ENCODE data around the gene CACTIN.

The CACTIN gene

GRCh38 chr19:3608079-3608641, 18.4 kb downstream of the CACTIN start:
- no peak for DNase-seq

DNA sequence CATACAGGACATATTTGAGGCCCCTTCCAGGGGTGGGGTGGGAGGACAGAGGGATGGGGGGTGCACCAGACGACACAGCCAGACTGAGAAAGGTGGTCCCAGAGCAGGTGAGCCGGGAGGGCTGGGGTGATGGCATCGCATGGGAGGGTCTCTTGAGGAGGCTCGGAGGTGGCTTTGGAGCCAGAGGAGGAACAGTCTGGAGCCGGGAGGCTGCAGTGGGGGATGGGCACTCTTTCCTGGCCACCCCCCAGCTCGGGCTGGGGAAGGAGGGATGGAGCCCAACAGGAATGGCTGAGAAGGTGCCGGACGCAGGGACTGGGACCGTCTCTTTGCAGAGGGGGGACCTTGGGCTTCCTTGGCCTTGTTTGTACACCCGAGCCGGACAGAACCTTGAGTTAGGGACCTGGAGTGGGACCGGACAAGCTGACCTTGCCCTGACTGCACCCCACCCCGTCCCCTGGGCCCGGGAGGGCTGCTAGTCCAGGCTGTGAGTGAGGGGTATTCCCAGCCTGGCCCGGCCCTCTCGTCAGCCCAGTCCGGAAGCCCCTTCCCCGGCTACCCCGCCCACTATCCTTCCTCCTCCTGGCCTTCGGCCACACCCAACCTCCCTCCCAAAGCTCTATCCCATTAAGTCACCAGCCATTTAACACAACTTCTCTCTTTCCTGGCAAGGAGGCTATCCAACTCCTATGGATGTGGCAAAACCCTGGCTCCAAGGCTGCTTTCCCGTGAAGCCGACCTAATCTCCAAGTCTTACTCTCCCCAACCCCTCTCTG, 19.1 kb downstream of the CACTIN start:
- DNase-seq = no peak

- DNase-seq = no peak
Measured at GRCh38 chr19:3606690-3607289, 19.8 kb downstream of the CACTIN start, which contains the start of gene TBXA2R. TBXA2R (minus strand) TSS chr19:3606875; CDS start chr19:3600634, 6,241 bp downstream.

DNA sequence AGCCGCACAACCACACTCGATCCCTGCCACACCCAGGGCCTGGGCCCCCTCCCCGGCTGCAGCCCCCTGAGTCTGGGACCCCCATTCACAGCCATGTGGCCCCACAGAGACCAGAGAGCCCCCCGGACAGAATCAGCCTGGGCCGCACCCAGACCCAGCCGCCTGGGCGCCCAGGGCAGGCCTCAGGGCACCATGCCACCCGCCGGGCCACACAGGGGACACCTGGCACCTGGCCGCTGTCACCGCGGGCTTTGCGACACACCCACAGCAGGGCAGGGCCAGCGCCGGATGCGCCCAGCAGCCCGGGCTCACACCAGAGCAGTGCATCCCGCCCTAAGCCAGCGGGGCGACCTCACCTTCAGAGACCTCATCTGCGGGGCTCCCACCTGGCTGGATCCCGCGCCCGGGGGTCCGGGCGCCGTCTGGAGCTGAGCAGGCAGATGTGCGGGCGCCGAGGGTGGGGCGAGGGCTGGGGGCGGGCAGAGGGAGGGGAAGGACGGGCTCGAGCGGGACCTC, 20.4 kb downstream of the CACTIN start:
- no peak for DNase-seq

DNA sequence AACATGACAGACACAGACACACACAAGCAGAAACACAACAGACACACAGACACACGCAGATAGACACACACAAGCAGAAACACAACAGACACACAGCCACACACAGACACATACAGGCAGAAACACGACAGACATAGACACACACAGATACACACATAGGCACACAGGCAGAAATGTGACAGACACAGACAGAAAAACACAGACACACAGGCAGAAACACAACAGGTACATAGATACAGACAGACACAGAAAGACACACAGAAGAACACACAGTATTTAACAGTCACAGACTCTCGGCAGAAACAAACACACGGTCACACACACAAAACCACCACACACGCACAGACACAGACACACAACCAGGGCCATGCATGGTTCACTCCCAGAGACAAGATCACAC, 20.8 kb downstream of the CACTIN start:
- DNase-seq = no peak

DNA sequence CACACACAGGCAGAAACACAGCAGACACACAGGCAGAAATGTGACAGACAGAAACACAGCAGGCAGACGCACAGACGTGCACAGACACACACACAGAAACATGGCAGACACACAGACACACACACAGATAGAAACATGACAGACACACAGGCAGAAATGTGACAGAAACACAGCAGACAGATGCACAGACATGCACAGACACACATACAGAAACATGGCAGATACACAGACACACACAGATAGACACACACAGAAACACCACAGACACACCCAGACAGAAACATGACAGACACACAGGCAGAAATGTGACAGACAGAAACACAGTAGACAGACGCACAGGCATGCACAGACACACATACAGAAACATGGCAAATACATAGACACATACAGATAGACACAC, 21.2 kb downstream of the CACTIN start:
- no peak for DNase-seq

DNA sequence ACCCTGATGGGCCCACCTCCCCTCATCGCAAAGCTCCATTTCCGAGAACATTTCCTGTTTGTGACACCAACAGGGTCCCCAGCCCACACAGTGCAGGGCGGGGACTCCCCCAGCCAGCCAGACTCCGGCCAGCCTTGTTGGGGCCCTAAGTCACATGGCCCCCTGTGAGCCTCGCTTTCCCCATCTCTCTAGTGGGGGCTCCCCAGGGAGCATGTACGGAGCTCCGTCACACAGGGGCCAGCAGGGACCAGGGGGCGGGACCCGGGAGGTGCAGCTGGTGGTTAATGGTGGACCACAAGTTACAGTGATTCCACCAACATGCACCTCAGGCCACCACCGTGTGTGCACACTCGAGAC, 21.6 kb downstream of the CACTIN start:
- DNase-seq = no peak

- DNase-seq = no peak
Measured at GRCh38 chr19:3604227-3604986, 22.2 kb downstream of the CACTIN start.

DNA sequence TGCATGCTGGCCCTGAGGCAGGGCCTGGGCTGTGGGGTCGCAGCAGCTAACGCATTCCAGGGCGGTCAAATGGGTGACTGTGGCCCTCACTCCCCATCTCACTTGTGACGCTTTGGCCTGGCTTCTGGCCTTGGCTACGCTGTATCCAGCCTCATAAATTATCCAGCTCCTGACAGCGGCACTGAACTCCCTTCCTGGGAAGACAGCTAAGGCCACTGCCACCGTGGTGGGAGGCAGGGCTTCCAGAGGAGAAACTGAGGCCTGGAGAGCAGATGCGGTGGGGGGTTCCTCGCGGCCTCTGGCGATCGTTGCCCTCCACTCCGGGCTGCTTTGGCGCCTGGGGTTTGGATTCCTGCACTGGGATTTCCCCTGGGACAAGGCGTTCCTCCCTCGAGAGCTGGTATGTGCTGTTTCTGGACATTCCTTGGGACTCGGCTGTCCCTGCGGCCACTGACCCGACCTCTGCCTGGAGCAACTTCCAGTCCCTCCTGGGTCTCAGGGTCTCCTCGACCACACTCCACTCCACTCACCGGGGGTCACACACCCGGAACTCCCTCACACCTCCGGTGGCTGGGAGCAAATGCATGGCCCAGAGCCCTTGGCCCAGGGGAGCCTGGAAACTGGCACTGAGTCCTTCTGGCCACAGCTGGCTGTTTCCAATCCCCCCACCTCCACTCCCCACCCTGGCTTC, 23.3 kb downstream of the CACTIN start:
- no peak for DNase-seq

DNA sequence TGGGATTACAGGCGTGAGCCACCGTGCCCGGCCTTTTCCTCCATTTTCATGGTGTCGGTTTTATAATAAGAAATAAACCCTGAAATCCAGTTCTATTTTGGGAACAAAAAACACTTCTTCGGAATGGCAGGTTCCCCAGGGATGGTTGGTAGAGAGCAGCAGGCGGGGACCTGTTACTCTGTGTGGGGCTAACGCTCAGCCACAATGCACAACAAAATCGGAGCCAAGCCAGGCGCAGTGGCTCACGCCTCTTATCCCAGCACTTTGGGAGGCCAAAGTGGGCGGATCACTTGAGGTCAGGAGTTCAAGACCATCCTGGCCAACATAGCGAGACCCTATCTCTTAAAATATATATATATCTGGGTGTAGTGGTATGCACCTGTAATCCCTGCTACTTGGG, 25.6 kb downstream of the CACTIN start:
- no peak for DNase-seq

- DNase-seq = no peak
Measured at GRCh38 chr19:3599776-3600187, 26.8 kb downstream of the CACTIN start.

- DNase-seq = no peak
Measured at GRCh38 chr19:3595521-3596061, 31.0 kb downstream of the CACTIN start.

DNA sequence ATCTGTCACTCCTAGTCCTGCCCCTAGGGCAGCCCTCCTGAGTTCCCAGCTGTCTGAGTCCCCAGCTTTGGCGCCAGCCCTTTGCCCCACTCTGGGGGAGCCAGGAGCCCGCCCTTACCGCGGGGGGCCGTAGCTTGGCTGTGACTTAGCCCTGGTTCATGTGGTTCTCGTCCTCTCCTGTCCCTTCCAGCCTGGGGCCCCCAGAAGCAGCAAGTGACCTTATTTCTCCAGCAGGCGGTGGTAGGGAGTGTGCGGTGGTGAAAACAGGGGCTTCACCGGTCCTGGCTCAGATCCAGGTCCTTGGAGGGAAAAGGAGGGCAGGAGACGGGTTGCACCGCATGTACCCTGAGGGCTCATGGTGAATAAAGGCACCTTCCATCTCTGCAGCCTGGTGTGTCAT, 33.4 kb downstream of the CACTIN start:
- no peak for DNase-seq

GRCh38 chr19:3591876-3592613, 34.5 kb downstream of the CACTIN start:
- DNase-seq = no peak

- DNase-seq = no peak
Measured at GRCh38 chr19:3590991-3591659, 35.5 kb downstream of the CACTIN start.

GRCh38 chr19:3589949-3590348, 36.6 kb downstream of the CACTIN start:
- no peak for DNase-seq

DNA sequence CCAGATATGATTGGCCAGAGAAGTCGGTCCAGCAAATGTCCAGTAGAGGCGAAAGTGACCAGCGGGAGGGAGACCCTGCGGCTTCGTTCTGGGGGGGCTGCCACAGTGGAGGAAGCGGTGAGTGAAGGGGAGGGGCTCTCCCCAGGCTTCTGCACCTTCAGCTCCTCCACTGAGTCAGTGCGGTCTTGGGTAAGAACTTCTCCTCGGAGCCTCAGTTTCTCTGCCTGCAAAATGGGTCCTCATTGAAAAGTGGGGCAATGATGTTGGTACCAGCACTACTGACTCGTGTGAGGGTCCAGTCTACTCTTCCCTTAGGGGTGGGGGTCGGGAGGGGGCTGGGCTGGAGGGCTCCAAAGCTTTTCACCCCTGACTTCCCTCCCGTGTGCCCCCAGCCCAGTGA, 37.2 kb downstream of the CACTIN start:
- no peak for DNase-seq

- no peak for DNase-seq
Measured at GRCh38 chr19:3586707-3587346, 39.8 kb downstream of the CACTIN start.

GRCh38 chr19:3586127-3586626, 40.4 kb downstream of the CACTIN start:
- DNase-seq = no peak

All from NK-92 treated with Interleukin-12 subunit alpha and Interleukin-12 subunit beta, amount 100 ng/mL, for 24 hours (cell line).